Measurements from ENCODE around the gene CD274.

The CD274 gene

DNA sequence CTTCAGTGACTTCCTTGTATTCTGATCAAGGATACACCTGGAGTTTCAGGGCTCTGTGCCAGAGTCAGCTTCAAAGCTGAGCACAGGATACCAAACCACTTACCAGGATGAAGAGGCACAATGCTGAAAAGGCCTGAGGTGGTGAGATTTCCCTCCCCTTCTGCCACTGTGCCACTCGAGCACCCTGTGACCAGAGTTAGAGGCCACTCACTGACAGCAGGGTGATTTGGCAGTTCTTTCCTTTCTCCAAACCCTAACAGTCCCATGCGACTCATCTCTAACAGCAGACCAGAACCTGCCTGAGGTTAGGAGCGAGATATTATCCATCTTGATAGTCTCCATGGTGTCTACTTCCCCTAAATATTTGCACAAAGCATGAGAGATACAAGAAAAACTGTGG lies 14.4 kb upstream of the CD274 start:
- Histone ChIP-seq H3K79me2 (ENCODE audit: insufficient read depth, low read length) (no peaks in the 10 kb centered on the region), H4K20me1 (ENCODE audit: insufficient read depth, low read length, poor library complexity, severe bottlenecking) (no peaks in the 10 kb centered on the region), H3K9me3 (ENCODE audit: insufficient read depth, low read depth, low read length) (no peaks in the 10 kb centered on the region), H3K9me2 (replicated peaks; ENCODE audit: low read depth, low read length) (no peaks in the 10 kb centered on the region), H3K4me1 (ENCODE audit: insufficient read depth, low read length, poor library complexity, severe bottlenecking) (peaks cover 20% of the 10 kb centered on the region), H2AFZ (ENCODE audit: low read length) (no peak overlapping the region), H3K9ac (ENCODE audit: low read depth, low read length, poor library complexity, severe bottlenecking) (no peak overlapping the region), H3K27me3 (ENCODE audit: insufficient read depth, low read length, poor library complexity, severe bottlenecking) (no peaks in the 10 kb centered on the region), H3F3A (ENCODE audit: low read depth) (no peaks in the 10 kb centered on the region), H3K4me2 (ENCODE audit: low read depth, low read length, poor library complexity, severe bottlenecking) (peak overlapping the region; percentile 90), H3K36me3 (ENCODE audit: insufficient read depth, low read length) (no peaks in the 10 kb centered on the region), H3K4me3 (ENCODE audit: low read length, poor library complexity, severe bottlenecking) (no peak overlapping the region)
- TF ChIP-seq, protein P1, sequence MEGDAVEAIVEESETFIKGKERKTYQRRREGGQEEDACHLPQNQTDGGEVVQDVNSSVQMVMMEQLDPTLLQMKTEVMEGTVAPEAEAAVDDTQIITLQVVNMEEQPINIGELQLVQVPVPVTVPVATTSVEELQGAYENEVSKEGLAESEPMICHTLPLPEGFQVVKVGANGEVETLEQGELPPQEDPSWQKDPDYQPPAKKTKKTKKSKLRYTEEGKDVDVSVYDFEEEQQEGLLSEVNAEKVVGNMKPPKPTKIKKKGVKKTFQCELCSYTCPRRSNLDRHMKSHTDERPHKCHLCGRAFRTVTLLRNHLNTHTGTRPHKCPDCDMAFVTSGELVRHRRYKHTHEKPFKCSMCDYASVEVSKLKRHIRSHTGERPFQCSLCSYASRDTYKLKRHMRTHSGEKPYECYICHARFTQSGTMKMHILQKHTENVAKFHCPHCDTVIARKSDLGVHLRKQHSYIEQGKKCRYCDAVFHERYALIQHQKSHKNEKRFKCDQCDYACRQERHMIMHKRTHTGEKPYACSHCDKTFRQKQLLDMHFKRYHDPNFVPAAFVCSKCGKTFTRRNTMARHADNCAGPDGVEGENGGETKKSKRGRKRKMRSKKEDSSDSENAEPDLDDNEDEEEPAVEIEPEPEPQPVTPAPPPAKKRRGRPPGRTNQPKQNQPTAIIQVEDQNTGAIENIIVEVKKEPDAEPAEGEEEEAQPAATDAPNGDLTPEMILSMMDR (conservative IDR thresholded peaks at IDR 0.05; ENCODE audit: low read length), result no peak
- no peak for TF ChIP-seq EZH2phosphoT487 (IDR thresholded peaks at IDR 0.05; ENCODE audit: borderline replicate concordance)

DNA sequence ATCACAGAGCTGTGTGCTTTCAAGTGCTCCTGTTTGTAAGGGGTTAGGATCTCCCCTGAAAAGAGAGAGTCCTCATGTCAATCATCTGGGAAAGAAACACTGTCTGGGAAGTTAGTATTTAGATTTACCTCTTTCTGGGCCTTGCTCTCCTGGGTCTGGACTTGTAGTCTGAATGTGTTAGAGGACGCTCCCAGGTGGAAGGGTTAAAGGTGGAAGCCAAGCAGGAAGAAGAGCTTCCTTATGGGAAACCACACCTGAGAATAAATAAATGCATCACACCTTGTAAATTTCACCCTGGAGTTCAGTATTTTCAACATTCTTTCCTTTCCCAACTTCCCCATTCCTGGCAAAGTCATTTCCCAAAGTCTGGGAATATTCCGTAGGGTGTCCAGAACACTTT lies 13.9 kb upstream of the CD274 start:
- no peak overlapping the region for H2AFZ ChIP-seq (ENCODE audit: low read length)
- TF ChIP-seq, protein P1 (conservative IDR thresholded peaks at IDR 0.05; ENCODE audit: low read length), result no peak
- no peak for TF ChIP-seq EZH2phosphoT487 (IDR thresholded peaks at IDR 0.05; ENCODE audit: borderline replicate concordance)
- H3K9me2 ChIP-seq (replicated peaks; ENCODE audit: low read depth, low read length), result no peaks in the 10 kb centered on the region
- peak overlapping the region; percentile 68 for H3K9ac ChIP-seq (ENCODE audit: low read depth, low read length, poor library complexity, severe bottlenecking)
- peaks cover 20% of the 10 kb centered on the region for H3K4me1 ChIP-seq (ENCODE audit: insufficient read depth, low read length, poor library complexity, severe bottlenecking)
- H3F3A ChIP-seq (ENCODE audit: low read depth), result no peaks in the 10 kb centered on the region
- H3K36me3 ChIP-seq (ENCODE audit: insufficient read depth, low read length), result no peaks in the 10 kb centered on the region
- no peaks in the 10 kb centered on the region for H3K79me2 ChIP-seq (ENCODE audit: insufficient read depth, low read length)
- no peaks in the 10 kb centered on the region for H4K20me1 ChIP-seq (ENCODE audit: insufficient read depth, low read length, poor library complexity, severe bottlenecking)
- H3K4me3 ChIP-seq (ENCODE audit: low read length, poor library complexity, severe bottlenecking), result peak overlapping the region; percentile 76
- no peaks in the 10 kb centered on the region for H3K27me3 ChIP-seq (ENCODE audit: insufficient read depth, low read length, poor library complexity, severe bottlenecking)
- peak overlapping the region; percentile 90 for H3K4me2 ChIP-seq (ENCODE audit: low read depth, low read length, poor library complexity, severe bottlenecking)
- no peaks in the 10 kb centered on the region for H3K9me3 ChIP-seq (ENCODE audit: insufficient read depth, low read depth, low read length)

GRCh38 chr9:5437254-5438216 lies 12.8 kb upstream of the CD274 start, which contains the start of gene PLGRKT:
PLGRKT (minus strand) TSS chr9:5437925; CDS start chr9:5431977, 5,948 bp downstream.
- peak within 1 kb of the TSS; percentile 76 for H3K4me3 ChIP-seq (ENCODE audit: low read length, poor library complexity, severe bottlenecking)
- no peaks in the 10 kb centered on the region for H3K79me2 ChIP-seq (ENCODE audit: insufficient read depth, low read length)
- no peaks in the 10 kb centered on the region for H3K36me3 ChIP-seq (ENCODE audit: insufficient read depth, low read length)
- H3K9me2 ChIP-seq (replicated peaks; ENCODE audit: low read depth, low read length), result no peaks in the 10 kb centered on the region
- H3K27me3 ChIP-seq (ENCODE audit: insufficient read depth, low read length, poor library complexity, severe bottlenecking), result no peaks in the 10 kb centered on the region
- peaks cover 20% of the 10 kb centered on the region for H3K4me1 ChIP-seq (ENCODE audit: insufficient read depth, low read length, poor library complexity, severe bottlenecking)
- H3K4me2 ChIP-seq (ENCODE audit: low read depth, low read length, poor library complexity, severe bottlenecking), result peak within 1 kb of the TSS; percentile 90
- no peak for TF ChIP-seq EZH2phosphoT487 (IDR thresholded peaks at IDR 0.05; ENCODE audit: borderline replicate concordance)
- TF ChIP-seq, protein P1 (conservative IDR thresholded peaks at IDR 0.05; ENCODE audit: low read length), result peak; percentile 29
- no peaks in the 10 kb centered on the region for H3K9me3 ChIP-seq (ENCODE audit: insufficient read depth, low read depth, low read length)
- no peaks in the 10 kb centered on the region for H4K20me1 ChIP-seq (ENCODE audit: insufficient read depth, low read length, poor library complexity, severe bottlenecking)
- peak within 1 kb of the TSS; percentile 87 for H2AFZ ChIP-seq (ENCODE audit: low read length)
- no peaks in the 10 kb centered on the region for H3F3A ChIP-seq (ENCODE audit: low read depth)
- peak within 1 kb of the TSS; percentile 68 for H3K9ac ChIP-seq (ENCODE audit: low read depth, low read length, poor library complexity, severe bottlenecking)
